PC-3 (cell line): ENCODE data around the gene SLC15A1. TPM values are rescaled to one million over a fixed set of nuclear protein-coding genes. Genes with fewer than 3 reads are reported as not detected.

Experiments
- ATAC-seq: fragments of 200-7000 bp; cut with Tn5 transposase; 2 replicates; pipeline ENCODE4 v1.9.1; 2020; ENCODE audit warnings: mild to moderate bottlenecking, moderate library complexity
- Bru-seq: library from RNA; stranded (reverse); fragments of 400-500 nt; gene quantifications from one replicate; lab custom pipeline; 2021; lab: Mats Ljungman, UMichigan
- BruChase-seq, 2 experiments: library from RNA; stranded (reverse); fragments of 400-500 nt; gene quantifications; one replicate each; lab custom pipeline; 2021; lab: Mats Ljungman, UMichigan
- BruUV-seq: library from RNA; stranded (reverse); fragments of 400-500 nt; replicated peaks from 2 replicates; lab custom pipeline; 2021; lab: Mats Ljungman, UMichigan
- CTCF ChIA-PET: fragments of 300-600 bp; sonication (Branson Sonifier 250); formaldehyde crosslinking; loops from one replicate; lab custom pipeline; 2022; ENCODE audit warnings: antibody characterized with exemption; lab: Charles Lee
- POLR2A ChIA-PET: fragments of 300-600 bp; sonication (Branson Sonifier 250); formaldehyde crosslinking; loops from one replicate; lab custom pipeline; 2022; ENCODE audit warnings: antibody characterized with exemption; ENCODE audit not compliant: unreplicated experiment; lab: Charles Lee
- DNase-seq: peaks from one replicate; pipeline ENCODE4 v3.0.0-alpha.2; 2015
- H2AFZ ChIP-seq: fragments of 300-600 bp; sonication (generic); 2 replicates; pipeline ENCODE4 v1.6.0; 2016; ENCODE audit warnings: antibody characterized with exemption, low read length
- H3F3A ChIP-seq: fragments of 300-600 bp; sonication (generic); one replicate; pipeline ENCODE4 v1.6.0; 2017; ENCODE audit warnings: antibody characterized with exemption, low read length, control low read depth, mild to moderate bottlenecking; ENCODE audit not compliant: unreplicated experiment
- H3K27ac ChIP-seq: fragments of 300-600 bp; sonication (generic); 2 replicates; pipeline ENCODE4 v1.5.1; 2016; ENCODE audit warnings: mild to moderate bottlenecking, low read length
- H3K27me3 ChIP-seq: fragments of 300-600 bp; sonication (generic); 2 replicates; pipeline ENCODE4 v1.6.1; 2016; ENCODE audit warnings: low read length, mixed read lengths
- H3K36me3 ChIP-seq: fragments of 300-600 bp; sonication (generic); 2 replicates; pipeline ENCODE4 v1.6.1; 2016; ENCODE audit warnings: low read depth, mixed run types, low read length, mixed read lengths
- H3K4me1 ChIP-seq: fragments of 300-600 bp; sonication (generic); 2 replicates; pipeline ENCODE4 v1.5.1; 2016; ENCODE audit warnings: low read length; ENCODE audit not compliant: insufficient read depth
- H3K4me2 ChIP-seq: fragments of 300-600 bp; sonication (generic); 2 replicates; pipeline ENCODE4 v1.6.0; 2016; ENCODE audit warnings: low read length
- H3K4me3 ChIP-seq: fragments of 300-600 bp; sonication (generic); 2 replicates; pipeline ENCODE4 v1.5.1; 2016; ENCODE audit warnings: mild to moderate bottlenecking, low read length, mixed read lengths
- H3K79me2 ChIP-seq: fragments of 300-600 bp; sonication (generic); 2 replicates; pipeline ENCODE4 v1.6.1; 2017; ENCODE audit warnings: low read length, mixed read lengths
- H3K9ac ChIP-seq: fragments of 300-600 bp; sonication (generic); 2 replicates; pipeline ENCODE4 v1.6.0; 2016; ENCODE audit warnings: mild to moderate bottlenecking, low read length
- H3K9me2 ChIP-seq: fragments of 300-600 bp; sonication (generic); replicated peaks from 2 replicates; pipeline ENCODE4 v1.6.1; 2016; ENCODE audit warnings: mixed run types, low read length, mixed read lengths
- H3K9me3 ChIP-seq: fragments of 300-600 bp; sonication (generic); 2 replicates; pipeline ENCODE4 v1.6.1; 2016; ENCODE audit warnings: low read length, mixed read lengths
- H4K20me1 ChIP-seq: fragments of 300-600 bp; sonication (generic); 2 replicates; pipeline ENCODE4 v1.6.1; 2016; ENCODE audit warnings: low read length, mixed read lengths
- EZH2 ChIP-seq: fragments of 300-600 bp; sonication (generic); IDR thresholded peaks from one replicate; pipeline ENCODE4 v1.6.1; 2017; ENCODE audit warnings: antibody characterized with exemption, mild to moderate bottlenecking, low read length; ENCODE audit not compliant: unreplicated experiment
- EZH2phosphoT487 ChIP-seq: fragments of 300-600 bp; sonication (generic); IDR thresholded peaks from 2 replicates; pipeline ENCODE4 v1.6.1; 2018; ENCODE audit warnings: mild to moderate bottlenecking, antibody characterized with exemption, low read length, borderline replicate concordance
- intact Hi-C: fragments of 100-400 bp; cut with micrococcal nuclease; formaldehyde crosslinking; loops from 2 replicates; pipeline ENCODE4 v1.9.0; 2023
- long read RNA-seq: library from polyadenylated mRNA; unstranded; transcript quantifications from one replicate; pipeline ENCODE4 v2.0.0, GENCODE V29; 2021; ENCODE audit not compliant: unreplicated experiment
- total RNA-seq: library from RNA; depleted of rRNA; stranded (reverse); fragments of >200 nt; gene quantifications from 2 replicates; pipeline ENCODE4 v1.2.3, GENCODE V29; 2014; rRNA removed
- TF ChIP-seq, protein P1 (sequence below): fragments of 300-600 bp; sonication (generic); conservative IDR thresholded peaks from 2 replicates; pipeline ENCODE4 v1.5.1; 2017; ENCODE audit warnings: antibody characterized with exemption, low read depth, mild to moderate bottlenecking, low read length

The SLC15A1 gene, protein sequence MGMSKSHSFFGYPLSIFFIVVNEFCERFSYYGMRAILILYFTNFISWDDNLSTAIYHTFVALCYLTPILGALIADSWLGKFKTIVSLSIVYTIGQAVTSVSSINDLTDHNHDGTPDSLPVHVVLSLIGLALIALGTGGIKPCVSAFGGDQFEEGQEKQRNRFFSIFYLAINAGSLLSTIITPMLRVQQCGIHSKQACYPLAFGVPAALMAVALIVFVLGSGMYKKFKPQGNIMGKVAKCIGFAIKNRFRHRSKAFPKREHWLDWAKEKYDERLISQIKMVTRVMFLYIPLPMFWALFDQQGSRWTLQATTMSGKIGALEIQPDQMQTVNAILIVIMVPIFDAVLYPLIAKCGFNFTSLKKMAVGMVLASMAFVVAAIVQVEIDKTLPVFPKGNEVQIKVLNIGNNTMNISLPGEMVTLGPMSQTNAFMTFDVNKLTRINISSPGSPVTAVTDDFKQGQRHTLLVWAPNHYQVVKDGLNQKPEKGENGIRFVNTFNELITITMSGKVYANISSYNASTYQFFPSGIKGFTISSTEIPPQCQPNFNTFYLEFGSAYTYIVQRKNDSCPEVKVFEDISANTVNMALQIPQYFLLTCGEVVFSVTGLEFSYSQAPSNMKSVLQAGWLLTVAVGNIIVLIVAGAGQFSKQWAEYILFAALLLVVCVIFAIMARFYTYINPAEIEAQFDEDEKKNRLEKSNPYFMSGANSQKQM
- total RNA-seq (1.7 TPM in 2 replicates), Bru-seq, nascent RNA (percentile 28 among the genes with signal in this experiment), BruChase-seq, experiment 1, labeled RNA remaining after a 6-hour chase (percentile 30 among the genes with signal in this experiment), BruChase-seq, experiment 2, labeled RNA remaining after a 2-hour chase (percentile 31 among the genes with signal in this experiment)
- long read RNA-seq, partial matches to known transcripts, result 0 of 2 reads
- long read RNA-seq, other reads (novel, unspliced or antisense), result 0 of 2 reads

GRCh38 chr13:98752467-98753290 is at the start of gene SLC15A1:
Gene SLC15A1, minus strand, starts transcription at chr13:98752672. Its CDS starts 74 bp downstream, at chr13:98752598.
- no peak for DNase-seq
- H3F3A ChIP-seq, result no peaks in the 10 kb centered on the region
- no peaks in the 10 kb centered on the region for H3K9me2 ChIP-seq
- H3K9ac ChIP-seq, result no peak within 1 kb of the TSS
- peak; percentile 39; the same call in 1 of the 2 replicates for ATAC-seq
- no peaks in the 10 kb centered on the region for H3K4me1 ChIP-seq
- ChIA-PET POLR2A (no interaction called here), CTCF (no interaction called here)
- no peak within 1 kb of the TSS for H3K27ac ChIP-seq
- H2AFZ ChIP-seq, result peak within 1 kb of the TSS; percentile 54
- no TSS peak for BruUV-seq
- no peaks in the 10 kb centered on the region for H3K36me3 ChIP-seq
- H3K9me3 ChIP-seq, result no peaks in the 10 kb centered on the region
- H4K20me1 ChIP-seq, result no peaks in the 10 kb centered on the region
- TF ChIP-seq EZH2 (no peak), EZH2phosphoT487 (no peak)
- TF ChIP-seq, protein P1, sequence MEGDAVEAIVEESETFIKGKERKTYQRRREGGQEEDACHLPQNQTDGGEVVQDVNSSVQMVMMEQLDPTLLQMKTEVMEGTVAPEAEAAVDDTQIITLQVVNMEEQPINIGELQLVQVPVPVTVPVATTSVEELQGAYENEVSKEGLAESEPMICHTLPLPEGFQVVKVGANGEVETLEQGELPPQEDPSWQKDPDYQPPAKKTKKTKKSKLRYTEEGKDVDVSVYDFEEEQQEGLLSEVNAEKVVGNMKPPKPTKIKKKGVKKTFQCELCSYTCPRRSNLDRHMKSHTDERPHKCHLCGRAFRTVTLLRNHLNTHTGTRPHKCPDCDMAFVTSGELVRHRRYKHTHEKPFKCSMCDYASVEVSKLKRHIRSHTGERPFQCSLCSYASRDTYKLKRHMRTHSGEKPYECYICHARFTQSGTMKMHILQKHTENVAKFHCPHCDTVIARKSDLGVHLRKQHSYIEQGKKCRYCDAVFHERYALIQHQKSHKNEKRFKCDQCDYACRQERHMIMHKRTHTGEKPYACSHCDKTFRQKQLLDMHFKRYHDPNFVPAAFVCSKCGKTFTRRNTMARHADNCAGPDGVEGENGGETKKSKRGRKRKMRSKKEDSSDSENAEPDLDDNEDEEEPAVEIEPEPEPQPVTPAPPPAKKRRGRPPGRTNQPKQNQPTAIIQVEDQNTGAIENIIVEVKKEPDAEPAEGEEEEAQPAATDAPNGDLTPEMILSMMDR, result no peak
- H3K4me2 ChIP-seq, result peak within 1 kb of the TSS; percentile 72
- no peaks in the 10 kb centered on the region for H3K27me3 ChIP-seq
- intact Hi-C loops, result no loop called here
- no peaks in the 10 kb centered on the region for H3K79me2 ChIP-seq
- peak within 1 kb of the TSS; percentile 60 for H3K4me3 ChIP-seq

DNA sequence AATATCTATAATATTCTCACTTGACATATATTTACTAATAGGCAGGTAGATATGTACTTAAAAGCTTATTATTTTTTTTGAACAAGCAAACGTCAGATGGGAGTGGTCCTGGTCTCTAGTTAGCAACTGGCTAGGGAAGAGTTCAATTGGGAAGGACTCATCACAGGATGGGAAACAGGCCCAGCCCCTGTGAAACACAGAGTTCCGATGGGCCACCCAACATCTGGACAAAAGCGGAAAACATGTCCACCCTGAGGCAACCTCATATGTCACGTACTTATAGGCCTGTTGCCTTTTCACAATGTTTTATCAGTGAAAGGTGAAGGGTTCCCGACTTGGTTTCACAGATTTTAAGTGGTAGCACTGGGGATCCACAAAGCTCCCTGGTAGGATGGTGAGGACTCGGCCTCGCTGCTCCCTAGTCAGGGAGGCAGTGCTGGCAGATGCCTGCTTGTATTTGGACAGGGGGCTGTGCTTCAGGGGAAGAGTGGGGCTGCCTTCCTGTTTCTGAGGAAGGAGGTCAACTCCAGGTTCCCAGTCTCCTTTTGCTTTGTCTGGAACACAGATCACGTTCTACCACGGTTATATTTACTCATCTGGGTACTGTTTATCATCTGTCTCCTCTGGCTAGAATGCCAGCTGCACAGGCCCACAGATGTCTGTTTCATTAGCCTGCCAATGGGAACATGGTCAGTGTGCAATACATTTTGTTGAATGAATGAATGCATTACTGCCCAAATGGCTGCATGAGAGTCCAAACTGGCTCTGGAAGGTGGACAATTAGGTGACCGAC is 49.4 kb upstream of the SLC15A1 start:
- no peaks in the 10 kb centered on the region for H3F3A ChIP-seq
- no peaks in the 10 kb centered on the region for H3K27me3 ChIP-seq
- no peak overlapping the region for H3K9ac ChIP-seq
- no peak overlapping the region for H3K4me2 ChIP-seq
- intact Hi-C loops, result no loop called here
- no peaks in the 10 kb centered on the region for H4K20me1 ChIP-seq
- BruUV-seq, result no TSS peak
- no peak overlapping the region for H2AFZ ChIP-seq
- H3K4me3 ChIP-seq, result no peak overlapping the region
- no peak overlapping the region for H3K27ac ChIP-seq
- ChIA-PET CTCF (interaction anchor here (0.6 to 0.7 kb wide), 2 partner anchors 1099 to 1700 kb away, joined by 3 to 4 read pairs; no protein-coding TSS in a partner anchor), POLR2A (no interaction called here)
- no peaks in the 10 kb centered on the region for H3K4me1 ChIP-seq
- H3K9me2 ChIP-seq, result no peaks in the 10 kb centered on the region
- TF ChIP-seq, protein P1, result no peak
- no peak for TF ChIP-seq EZH2
- TF ChIP-seq EZH2phosphoT487, result no peak
- H3K36me3 ChIP-seq, result no peaks in the 10 kb centered on the region
- DNase-seq, result no peak
- no peak for ATAC-seq
- H3K79me2 ChIP-seq, result no peaks in the 10 kb centered on the region
- H3K9me3 ChIP-seq, result no peaks in the 10 kb centered on the region
